HEK293 (cell line): ENCODE results near the gene COPS9.
A peak's percentile ranks its signal among the peaks of the same experiment; 100 is the strongest.

Source experiments
- CTCF ChIA-PET: fragments of 350-600 bp; formaldehyde crosslinking; extraction: SDS; loops from one replicate; lab custom pipeline; 2021; ENCODE audit warnings: antibody characterized with exemption; lab: Yijun Ruan, JAX
- POLR2A ChIA-PET: fragments of 300-600 bp; formaldehyde crosslinking; extraction: SDS; loops from one replicate; lab custom pipeline; 2020; ENCODE audit warnings: antibody characterized with exemption, inconsistent platforms; lab: Yijun Ruan, JAX
- H3K27ac ChIP-seq: fragments of 200-500 bp; sonication (Bioruptor generic); 2 replicates; pipeline ENCODE4 v1.5.1; 2014; ENCODE audit warnings: low read depth, low read length, control low read depth, inconsistent platforms; ENCODE audit errors: extremely low read depth
- H3K36me3 ChIP-seq, 2 experiments: fragments of 200-500 bp in 1 of 2; sonication (Bioruptor generic) in 1 of 2; 1 replicate in 1 of 2; 2 replicates in 1 of 2; pipeline ENCODE4 v1.5.1; 2014 to 2017; ENCODE audit warnings: inconsistent platforms in 2 of 2, low read length in 2 of 2; ENCODE audit not compliant: control insufficient read depth in 2 of 2, insufficient read depth in 1 of 2
- H3K4me1 ChIP-seq: fragments of 200-500 bp; sonication (Bioruptor generic); 2 replicates; pipeline ENCODE4 v1.5.1; 2014; ENCODE audit warnings: mild to moderate bottlenecking, low read length, inconsistent platforms; ENCODE audit not compliant: control insufficient read depth, insufficient read depth
- H3K4me3 ChIP-seq: 2 replicates; pipeline ENCODE4 v1.5.1; 2011; ENCODE audit warnings: low read depth, mild to moderate bottlenecking, control low read depth, low read length, moderate library complexity
- H3K9me3 ChIP-seq: fragments of 200-500 bp; sonication (Bioruptor generic); 2 replicates; pipeline ENCODE4 v1.5.1; 2014; ENCODE audit warnings: low read depth, low read length, inconsistent platforms; ENCODE audit not compliant: control insufficient read depth, insufficient read depth
- KLF9 ChIP-seq: fragments of 450-650 bp; formaldehyde crosslinking; IDR thresholded peaks from 2 replicates; pipeline ENCODE4 v1.5.1; 2016; ENCODE audit warnings: missing biosample characterization, missing genetic modification characterization, low read depth
- PATZ1 ChIP-seq: fragments of 450-650 bp; formaldehyde crosslinking; IDR thresholded peaks from 2 replicates; pipeline ENCODE4 v1.5.1; 2016; ENCODE audit warnings: missing biosample characterization, missing genetic modification characterization
- PBX3 ChIP-seq: sonication (generic); formaldehyde crosslinking; IDR thresholded peaks from 2 replicates; pipeline ENCODE4 v1.8.1; 2022; ENCODE audit warnings: mild to moderate bottlenecking, moderate library complexity, missing genetic modification reagents
- PRDM10 ChIP-seq: fragments of 450-650 bp; formaldehyde crosslinking; IDR thresholded peaks from 2 replicates; pipeline ENCODE4 v1.5.1; 2016; ENCODE audit warnings: missing biosample characterization, missing genetic modification characterization
- REPIN1 ChIP-seq: fragments of 450-650 bp; formaldehyde crosslinking; IDR thresholded peaks from 2 replicates; pipeline ENCODE4 v1.5.1; 2017; ENCODE audit warnings: missing biosample characterization, missing genetic modification characterization, low read depth
- SP2 ChIP-seq: fragments of 450-650 bp; formaldehyde crosslinking; IDR thresholded peaks from 2 replicates; pipeline ENCODE4 v1.5.1; 2016; ENCODE audit warnings: missing biosample characterization, missing genetic modification characterization
- SP3 ChIP-seq: fragments of 450-650 bp; formaldehyde crosslinking; IDR thresholded peaks from 2 replicates; pipeline ENCODE4 v1.5.1; 2016; ENCODE audit warnings: missing biosample characterization, missing genetic modification characterization
- TCF7L2 ChIP-seq: IDR thresholded peaks from 2 replicates; pipeline ENCODE4 v1.6.1; 2011; ENCODE audit warnings: low read depth, mild to moderate bottlenecking, inconsistent platforms, low read length, moderate library complexity, borderline replicate concordance
- ZBTB8A ChIP-seq: fragments of 450-650 bp; formaldehyde crosslinking; IDR thresholded peaks from 2 replicates; pipeline ENCODE4 v1.5.1; 2016; ENCODE audit warnings: missing biosample characterization, missing genetic modification characterization
- ZFHX2 ChIP-seq: fragments of 450-650 bp; formaldehyde crosslinking; conservative IDR thresholded peaks from 2 replicates; pipeline ENCODE4 v1.5.1; 2016; ENCODE audit warnings: missing biosample characterization, missing genetic modification characterization
- ZIC2 ChIP-seq: fragments of 450-650 bp; formaldehyde crosslinking; IDR thresholded peaks from 2 replicates; pipeline ENCODE4 v1.5.1; 2016; ENCODE audit warnings: missing biosample characterization, missing genetic modification characterization
- ZNF132 ChIP-seq: fragments of 450-650 bp; formaldehyde crosslinking; IDR thresholded peaks from 2 replicates; pipeline ENCODE4 v1.5.1; 2017; ENCODE audit warnings: missing biosample characterization, missing genetic modification characterization, borderline replicate concordance
- ZNF133 ChIP-seq: fragments of 450-650 bp; formaldehyde crosslinking; IDR thresholded peaks from 2 replicates; pipeline ENCODE4 v1.5.1; 2016; ENCODE audit warnings: missing biosample characterization, missing genetic modification characterization
- ZNF184 ChIP-seq: fragments of 450-650 bp; IDR thresholded peaks from 2 replicates; pipeline ENCODE4 v1.5.1; 2018; ENCODE audit warnings: missing biosample characterization, mild to moderate bottlenecking, missing genetic modification characterization
- ZNF23 ChIP-seq: fragments of 450-650 bp; formaldehyde crosslinking; IDR thresholded peaks from 2 replicates; pipeline ENCODE4 v1.5.1; 2016; ENCODE audit warnings: missing biosample characterization, missing genetic modification characterization, borderline replicate concordance
- ZNF311 ChIP-seq: fragments of 450-650 bp; formaldehyde crosslinking; IDR thresholded peaks from 2 replicates; pipeline ENCODE4 v1.5.1; 2017; ENCODE audit warnings: missing biosample characterization, missing genetic modification characterization, borderline replicate concordance
- ZNF518A ChIP-seq: fragments of 450-650 bp; formaldehyde crosslinking; conservative IDR thresholded peaks from 2 replicates; pipeline ENCODE4 v1.5.1; 2016; ENCODE audit warnings: low read depth, missing biosample characterization, missing genetic modification characterization
- ZNF629 ChIP-seq: fragments of 450-650 bp; formaldehyde crosslinking; IDR thresholded peaks from 2 replicates; pipeline ENCODE4 v1.5.1; 2017; ENCODE audit warnings: missing biosample characterization, missing genetic modification characterization
- ZNF660 ChIP-seq: fragments of 450-650 bp; IDR thresholded peaks from 2 replicates; pipeline ENCODE4 v1.5.1; 2018; ENCODE audit warnings: missing biosample characterization, mild to moderate bottlenecking, missing genetic modification characterization
- ZNF692 ChIP-seq: fragments of 450-650 bp; formaldehyde crosslinking; IDR thresholded peaks from 2 replicates; pipeline ENCODE4 v1.5.1; 2016; ENCODE audit warnings: missing biosample characterization, missing genetic modification characterization
- ZNF76 ChIP-seq: fragments of 450-650 bp; formaldehyde crosslinking; IDR thresholded peaks from 2 replicates; pipeline ENCODE4; 2016; ENCODE audit warnings: low read depth, missing biosample characterization, missing genetic modification characterization, borderline replicate concordance
- ZNF785 ChIP-seq: fragments of 450-650 bp; formaldehyde crosslinking; IDR thresholded peaks from 2 replicates; pipeline ENCODE4 v1.5.1; 2016; ENCODE audit warnings: missing biosample characterization, missing genetic modification characterization
- ZNF791 ChIP-seq: fragments of 450-650 bp; formaldehyde crosslinking; IDR thresholded peaks from 2 replicates; pipeline ENCODE4 v1.5.1; 2016; ENCODE audit warnings: missing biosample characterization, missing genetic modification characterization
- ZNF792 ChIP-seq: fragments of 450-650 bp; formaldehyde crosslinking; IDR thresholded peaks from 2 replicates; pipeline ENCODE4 v1.5.1; 2016; ENCODE audit warnings: missing biosample characterization, missing genetic modification characterization

Gene COPS9

GRCh38 chr2:240136013-240136670 lies at the start of gene COPS9:
TSS of gene COPS9 (minus strand) at chr2:240136305. CDS start at chr2:240136284, 21 bp downstream.
- no peaks in the 10 kb centered on the region for H3K9me3 ChIP-seq
- POLR2A ChIA-PET, result no interaction called here
- peak within 1 kb of the TSS; percentile 53; the same call in 1 of the 2 replicates for H3K27ac ChIP-seq
- CTCF ChIA-PET, result no interaction called here
- H3K4me1 ChIP-seq, result peaks cover 9% of the 10 kb centered on the region; the same call in 1 of the 2 replicates
- H3K36me3 ChIP-seq, result peaks cover 0 to 34% of the 10 kb centered on the region in 2 experiments; a peak in 1 of 3 replicates
- H3K4me3 ChIP-seq, result peak within 1 kb of the TSS; percentile 98
- TF ChIP-seq KLF9 (tag by site-specific recombination), result peak; percentile 21; the same call in 1 of the 2 replicates
- TF ChIP-seq TCF7L2, result no peak
- TF ChIP-seq ZNF692, result 0 out of 2 replicates have a peak, but pooled peaks have one; percentile 40
- no peak for TF ChIP-seq ZNF792 (tag by site-specific recombination)
- TF ChIP-seq ZNF133 (tag by site-specific recombination), result no peak
- TF ChIP-seq ZNF660 (tag by site-specific recombination), result peak; percentile 50; the same call in 1 of the 2 replicates
- TF ChIP-seq PATZ1, result no peak
- TF ChIP-seq ZFHX2 (tag by site-specific recombination), result 0 out of 2 replicates have a peak, but pooled peaks have one; percentile 9
- peak; percentile 60 for TF ChIP-seq SP2
- TF ChIP-seq PBX3 (CRISPR knock-in tag), result peak; percentile 62; the same call in 1 of the 2 replicates
- TF ChIP-seq ZNF629 (tag by site-specific recombination), result peak; percentile 23; the same call in 1 of the 2 replicates
- no peak for TF ChIP-seq ZNF23 (tag by site-specific recombination)
- TF ChIP-seq ZNF184 (tag by site-specific recombination), result no peak
- no peak for TF ChIP-seq ZNF132
- peak; percentile 72; the same call in 1 of the 2 replicates for TF ChIP-seq ZIC2 (tag by site-specific recombination)
- TF ChIP-seq ZBTB8A (tag by site-specific recombination), result peak; percentile 76
- TF ChIP-seq ZNF518A (tag by site-specific recombination), result peak; percentile 75
- peak; percentile 41; the same call in 1 of the 2 replicates for TF ChIP-seq ZNF76 (tag by site-specific recombination)
- no peak for TF ChIP-seq ZNF791 (tag by site-specific recombination)
- TF ChIP-seq ZNF785, result no peak
- no peak for TF ChIP-seq REPIN1 (tag by site-specific recombination)
- TF ChIP-seq SP3 (tag by site-specific recombination), result peak; percentile 37; the same call in 1 of the 2 replicates
- no peak for TF ChIP-seq PRDM10 (tag by site-specific recombination)
- TF ChIP-seq ZNF311, result no peak
